Fibroblast of skin of back (primary cell): ENCODE results near the gene CTSA.
"Not testable (repeated sequence)": the region's sequence is repeated elsewhere in the genome, so short reads cannot be mapped to it uniquely, and the experiment has no call there.

Experiments
- DNase-seq: peaks from one replicate; pipeline ENCODE4 v3.0.0-alpha.2; 2013

CTSA gene

DNA sequence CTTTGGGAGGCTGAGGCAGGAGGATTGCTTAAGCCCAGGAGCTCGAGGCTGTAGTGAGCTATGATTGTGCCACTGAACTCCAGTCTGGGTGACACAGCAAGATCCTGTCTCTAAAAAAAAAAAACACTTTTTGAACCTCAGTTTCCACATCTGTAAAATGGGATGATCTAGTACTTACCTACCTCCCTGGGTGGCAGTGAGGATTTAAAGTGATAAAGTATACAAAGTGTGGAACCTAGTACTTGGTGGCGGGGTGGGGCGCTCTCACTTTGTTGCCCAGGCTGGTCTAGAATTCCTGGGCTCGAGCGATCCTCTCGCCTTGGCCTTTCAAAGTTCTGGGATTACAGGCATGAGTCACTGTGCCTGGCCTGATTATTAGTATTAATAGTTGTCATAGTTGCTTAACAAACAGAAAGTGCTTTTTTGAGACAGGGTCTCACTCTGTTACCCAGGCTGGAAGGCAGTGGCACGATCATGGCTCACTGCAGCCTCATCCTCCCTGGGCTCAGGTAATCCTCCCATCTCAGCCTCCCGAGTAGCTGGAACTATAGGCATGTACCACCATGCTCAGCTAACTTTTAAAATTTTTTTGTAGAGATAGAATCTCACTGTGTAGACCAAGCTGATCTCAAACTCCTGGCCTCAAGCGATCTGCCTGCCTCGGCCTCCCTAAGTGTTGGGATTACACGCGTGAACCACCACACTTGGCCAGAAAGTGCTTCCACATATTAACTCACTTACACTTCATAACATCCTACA, 27.8 kb downstream of the CTSA start:
- DNase-seq, result no peak

GRCh38 chr20:45919542-45920399, 28.6 kb downstream of the CTSA start:
- peak; percentile 43 for DNase-seq

DNA sequence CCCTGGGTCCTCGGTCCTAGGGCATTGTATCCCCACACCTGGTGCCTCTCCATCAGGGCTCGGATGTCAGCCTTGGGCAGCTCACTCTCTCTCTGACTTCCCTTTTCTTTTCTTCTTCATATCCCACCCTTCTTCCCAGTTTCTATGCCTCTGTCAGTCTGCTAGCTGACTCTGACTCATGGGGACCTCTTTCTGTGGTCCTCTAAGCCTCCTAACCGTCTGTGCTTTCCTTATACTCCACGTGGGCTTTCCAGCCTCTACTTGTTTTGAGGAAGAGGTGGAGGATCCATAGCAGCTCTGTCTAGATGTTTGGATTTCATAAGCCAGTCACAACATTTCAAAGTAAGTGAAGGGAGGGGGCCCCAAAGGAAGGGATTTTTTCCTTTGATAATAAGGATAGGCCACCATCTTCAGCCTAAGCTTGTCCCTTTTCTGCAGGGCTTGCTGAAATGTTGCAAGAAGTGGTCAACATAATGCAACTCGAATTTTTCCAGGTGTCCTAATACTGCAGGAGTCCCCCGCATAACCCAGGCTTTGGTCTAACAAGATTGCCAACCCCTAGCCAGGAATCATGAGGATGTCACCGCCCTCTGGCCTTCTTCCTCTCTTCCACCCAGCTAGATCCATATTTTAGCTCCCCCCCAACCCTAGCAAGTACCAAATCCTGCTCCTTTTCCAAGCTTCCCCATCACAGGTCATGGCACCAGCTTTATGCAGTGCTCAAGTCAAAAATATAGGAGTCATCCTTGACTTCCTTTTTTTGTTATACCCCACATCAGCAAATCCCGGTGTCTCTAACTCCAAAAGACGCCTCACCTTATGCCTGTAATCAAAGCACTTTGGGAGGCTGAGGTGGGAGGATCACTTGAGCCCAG, 29.6 kb downstream of the CTSA start:
- DNase-seq, result no peak

- no peak for DNase-seq
These were observed 30.4 kb downstream of the CTSA start for GRCh38 chr20:45921337-45922189.

GRCh38 chr20:45924391-45925261, 33.5 kb downstream of the CTSA start:
- peak; percentile 43 for DNase-seq

GRCh38 chr20:45925821-45926506, 34.8 kb downstream of the CTSA start:
- DNase-seq, result no peak

- no peak for DNase-seq
These were observed 35.6 kb downstream of the CTSA start for GRCh38 chr20:45926731-45927070.

DNA sequence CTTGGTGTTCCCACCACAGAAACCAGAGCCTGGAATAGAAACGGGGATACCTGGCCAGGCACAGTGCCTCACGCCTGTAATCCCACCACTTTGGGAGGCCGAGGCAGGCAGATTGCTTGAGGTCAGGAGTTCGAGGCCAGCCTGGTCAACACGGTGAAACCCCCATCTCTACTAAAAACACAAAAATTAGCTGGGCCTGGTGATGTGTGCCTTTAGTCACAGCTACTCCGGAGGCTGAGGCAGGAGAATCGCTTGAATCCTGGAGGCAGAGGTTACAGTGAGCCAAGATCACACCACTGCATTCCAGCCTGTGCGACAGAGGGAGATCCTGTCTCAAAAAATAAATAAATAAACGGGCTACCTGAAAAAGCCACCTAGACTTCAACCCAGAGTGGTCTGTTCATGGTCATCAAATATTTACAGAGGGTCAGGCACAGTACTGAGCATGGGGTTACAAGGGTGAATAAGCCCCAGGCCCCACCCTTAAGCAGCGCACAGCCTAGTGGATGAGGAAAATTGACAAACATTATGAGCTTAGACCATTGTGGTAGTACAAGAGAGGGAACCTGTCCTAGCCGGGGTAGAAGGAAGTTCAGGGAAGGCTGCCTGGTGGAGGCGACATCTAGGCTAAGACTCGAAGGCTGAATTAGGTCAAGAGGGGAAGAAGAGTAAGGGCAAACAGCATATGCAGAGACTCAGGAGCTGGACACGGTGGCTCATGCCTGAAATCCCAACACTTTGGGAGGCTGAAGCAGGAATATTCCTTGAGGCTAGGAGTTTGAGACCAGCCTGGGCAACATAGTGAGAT, 36.1 kb downstream of the CTSA start:
- DNase-seq, result no peak

- DNase-seq, result not testable (repeated sequence)
These were observed 40.5 kb downstream of the CTSA start for GRCh38 chr20:45931680-45932079.

- peak; percentile 72 for DNase-seq
These were observed 42.3 kb downstream of the CTSA start for GRCh38 chr20:45933266-45934045.

- DNase-seq, result peak; percentile 43
These were observed 43.0 kb downstream of the CTSA start for GRCh38 chr20:45934046-45934585.

DNA sequence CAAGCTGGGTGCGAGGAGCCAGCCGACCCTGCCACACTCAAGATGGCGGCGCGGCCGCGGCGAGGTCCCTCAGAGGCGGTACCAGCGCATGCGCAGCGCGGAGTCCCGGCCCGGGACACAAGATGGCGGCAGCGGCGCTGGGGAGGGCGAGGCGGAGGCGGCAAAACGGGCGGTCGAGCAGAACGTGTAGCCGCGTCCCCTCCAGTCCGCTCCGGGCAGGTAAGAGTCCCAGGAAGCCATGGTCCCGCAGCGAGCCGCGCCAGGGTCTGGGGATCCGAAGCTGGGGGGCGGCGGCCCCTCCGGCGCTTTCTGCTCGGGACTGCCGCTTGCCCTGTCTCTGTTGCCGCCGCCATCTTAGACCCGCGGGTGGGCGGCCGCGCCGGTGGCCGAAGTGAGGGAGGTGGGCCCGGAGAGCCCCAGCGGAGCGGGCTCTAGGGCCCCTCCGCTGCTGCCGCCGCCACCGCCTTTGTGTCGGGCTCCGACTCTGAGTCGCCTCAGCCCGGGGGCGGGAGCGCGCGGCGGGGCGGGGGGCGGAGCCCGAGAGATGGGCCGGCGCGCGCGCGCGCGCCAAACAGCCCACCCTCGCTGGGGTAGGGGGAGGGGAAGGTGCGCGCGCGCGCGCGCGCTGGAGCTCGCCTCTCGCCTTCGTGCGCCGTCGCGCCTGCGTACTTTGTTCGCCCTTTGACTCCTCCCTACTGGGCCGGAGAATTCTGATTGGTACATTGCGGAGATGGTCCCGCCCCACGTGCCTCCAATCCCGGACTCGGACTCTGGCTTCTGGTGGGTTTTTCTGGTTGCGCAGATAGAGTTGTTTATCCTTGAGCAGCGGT, 43.7 kb downstream of the CTSA start, which contains the start of gene PCIF1:
TSS of gene PCIF1 (plus strand) at position 98 of the 830 bp plus-strand sequence. CDS start 4,317 bp downstream, outside the sequence.
- DNase-seq, result peak; percentile 95

- peak; percentile 15 for DNase-seq
These were observed 44.4 kb downstream of the CTSA start for GRCh38 chr20:45935416-45936046.

DNA sequence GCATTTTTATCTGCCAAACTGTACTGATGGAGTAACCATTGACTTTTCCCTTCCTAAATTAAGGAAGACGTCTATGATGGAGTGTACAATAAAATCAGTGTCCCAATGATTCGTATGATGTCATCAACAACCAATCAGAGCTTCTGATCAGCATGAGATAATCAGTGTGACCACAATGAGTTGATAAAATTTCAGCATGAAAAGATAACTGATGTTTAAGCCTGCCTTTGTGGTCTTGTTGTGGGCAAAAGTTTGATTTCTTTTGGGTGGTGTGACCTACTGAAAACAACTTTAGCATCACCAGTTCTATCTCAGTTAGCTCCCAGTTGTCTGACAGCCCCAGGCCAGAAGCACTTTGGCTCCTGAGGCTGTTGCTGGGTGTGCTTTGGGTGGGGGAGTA, 46.6 kb downstream of the CTSA start:
- DNase-seq, result no peak

DNA sequence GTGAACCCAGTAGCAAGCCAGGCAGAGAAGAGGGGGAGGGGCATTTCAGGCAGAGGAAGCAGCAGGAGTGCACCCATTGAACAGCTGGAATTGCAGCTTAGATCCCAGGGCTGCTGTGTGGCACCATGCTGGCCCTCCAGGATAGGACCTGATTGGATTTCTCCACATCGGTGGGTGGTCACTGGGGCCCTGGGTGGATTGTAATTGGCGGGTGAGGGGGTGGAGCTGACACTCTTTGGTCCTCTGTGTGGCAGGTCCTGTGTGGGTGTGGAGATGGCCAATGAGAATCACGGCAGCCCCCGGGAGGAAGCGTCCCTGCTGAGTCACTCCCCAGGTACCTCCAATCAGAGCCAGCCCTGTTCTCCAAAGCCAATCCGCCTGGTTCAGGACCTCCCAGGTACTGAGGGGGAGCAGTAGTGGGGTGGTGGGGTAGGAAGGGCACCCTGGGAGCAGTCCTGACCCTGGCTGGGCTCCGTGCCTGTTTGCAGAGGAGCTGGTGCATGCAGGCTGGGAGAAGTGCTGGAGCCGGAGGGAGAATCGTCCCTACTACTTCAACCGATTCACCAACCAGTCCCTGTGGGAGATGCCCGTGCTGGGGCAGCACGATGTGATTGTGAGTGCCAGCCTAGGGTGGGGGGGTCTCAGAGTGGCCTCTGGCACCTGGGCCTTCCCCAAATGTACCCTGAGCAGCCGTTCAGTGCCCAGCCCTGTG, 47.7 kb downstream of the CTSA start:
- DNase-seq, result no peak

DNA sequence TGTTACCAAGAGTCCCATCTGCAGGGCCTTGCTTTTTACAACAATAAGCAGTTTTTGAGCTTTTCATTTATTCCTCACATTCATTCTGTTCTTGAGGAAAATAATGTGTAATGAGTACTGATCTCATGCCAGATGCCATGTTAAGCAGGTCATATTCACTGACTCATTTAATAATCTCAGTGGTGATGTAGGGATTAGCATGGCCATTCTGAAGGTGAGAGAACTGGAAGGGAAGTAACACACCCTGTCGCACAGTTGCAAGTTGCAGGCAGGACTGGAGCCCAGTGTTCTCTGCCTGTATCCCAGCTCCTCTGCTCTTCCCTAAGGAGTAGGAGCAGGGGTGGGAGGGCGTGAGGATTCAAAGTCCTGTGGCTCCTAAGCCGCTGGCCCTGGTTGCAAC, 48.9 kb downstream of the CTSA start:
- no peak for DNase-seq
